Activated naive CD8-positive, alpha-beta T cell treated with anti-CD3 and anti-CD28 coated beads for 36 hours (primary cell): Measurements from ENCODE around the gene DIP2A. TPM values are rescaled to one million over a fixed set of nuclear protein-coding genes. Genes with fewer than 3 reads are reported as not detected.

Source experiments
- DNase-seq: peaks from one replicate; pipeline ENCODE4 v3.0.0; 2021
- H3K27ac Mint-ChIP-seq: one replicate; pipeline ENCODE4 v1.8.0; 2022; ENCODE audit warnings: mild to moderate bottlenecking, moderate library complexity, mixed read lengths
- H3K27me3 Mint-ChIP-seq: one replicate; pipeline ENCODE4 v1.8.0; 2022; ENCODE audit warnings: mild to moderate bottlenecking, mixed read lengths
- H3K36me3 Mint-ChIP-seq: one replicate; pipeline ENCODE4 v1.8.0; 2021; ENCODE audit warnings: mild to moderate bottlenecking, mixed read lengths
- H3K4me1 Mint-ChIP-seq: one replicate; pipeline ENCODE4 v1.8.0; 2021; ENCODE audit warnings: mixed read lengths
- H3K4me3 Mint-ChIP-seq: one replicate; pipeline ENCODE4 v1.8.0; 2022; ENCODE audit warnings: mild to moderate bottlenecking, moderate library complexity, mixed read lengths
- H3K9me3 Mint-ChIP-seq: one replicate; pipeline ENCODE4 v1.8.0; 2022; ENCODE audit warnings: mixed read lengths
- total RNA-seq, 2 experiments: library from RNA; stranded (reverse); gene quantifications; one replicate each; pipeline ENCODE4 v1.2.3, GENCODE V29; 2021

The DIP2A gene
- total RNA-seq, 2 experiments from 2014 or later: 19.0 to 21.2 TPM

DNA sequence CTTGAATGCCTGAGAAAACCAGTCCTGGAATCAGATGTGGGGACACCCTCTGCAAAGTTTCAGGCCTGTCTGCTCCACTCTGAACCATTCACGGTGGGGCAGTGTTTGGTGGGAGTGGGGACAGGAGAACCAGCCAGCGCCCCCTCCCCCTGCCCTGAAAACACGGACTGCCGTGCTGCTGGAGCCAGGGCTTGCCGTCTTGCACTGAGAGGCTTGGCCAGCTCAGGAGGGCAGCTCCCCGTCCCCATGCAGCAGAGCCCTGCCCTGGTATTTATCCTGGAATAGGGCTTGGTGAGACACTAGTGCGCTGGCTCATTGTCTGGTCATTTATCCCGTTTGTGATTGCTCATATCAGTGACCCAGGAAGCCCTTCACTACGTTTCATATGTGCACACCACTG is 142.3 kb downstream of the DIP2A start:
- no peak overlapping the region for H3K27ac Mint-ChIP-seq
- no peak overlapping the region for H3K4me3 Mint-ChIP-seq
- peaks cover 47% of the 10 kb centered on the region for H3K4me1 Mint-ChIP-seq
- no peaks in the 10 kb centered on the region for H3K27me3 Mint-ChIP-seq
- DNase-seq: no peak
- no peaks in the 10 kb centered on the region for H3K36me3 Mint-ChIP-seq
- H3K9me3 Mint-ChIP-seq: no peaks in the 10 kb centered on the region

- Mint-ChIP-seq H3K27me3 (no peaks in the 10 kb centered on the region), H3K36me3 (no peaks in the 10 kb centered on the region), H3K4me3 (peak overlapping the region; percentile 37), H3K27ac (no peak overlapping the region), H3K9me3 (no peaks in the 10 kb centered on the region), H3K4me1 (peaks cover 60% of the 10 kb centered on the region)
- no peak for DNase-seq
These were observed 144.5 kb downstream of the DIP2A start for GRCh38 chr21:46603228-46603627.

GRCh38 chr21:46604329-46604974 is 145.8 kb downstream of the DIP2A start:
- Mint-ChIP-seq H3K36me3 (no peaks in the 10 kb centered on the region), H3K4me1 (peaks cover 59% of the 10 kb centered on the region), H3K9me3 (no peaks in the 10 kb centered on the region), H3K27ac (peak overlapping the region; percentile 83), H3K27me3 (no peaks in the 10 kb centered on the region), H3K4me3 (peak overlapping the region; percentile 72)
- no peak for DNase-seq

- Mint-ChIP-seq H3K27ac (peak within 1 kb of the TSS; percentile 83), H3K27me3 (no peaks in the 10 kb centered on the region), H3K9me3 (no peaks in the 10 kb centered on the region), H3K36me3 (no peaks in the 10 kb centered on the region), H3K4me3 (peak within 1 kb of the TSS; percentile 72), H3K4me1 (peaks cover 56% of the 10 kb centered on the region)
- peak; percentile 44 for DNase-seq
These were observed 146.5 kb downstream of the DIP2A start, which contains the start of gene S100B for GRCh38 chr21:46604975-46605766. Gene S100B, minus strand, starts transcription at chr21:46605082. Its CDS starts 2,667 bp downstream, at chr21:46602415.

DNA sequence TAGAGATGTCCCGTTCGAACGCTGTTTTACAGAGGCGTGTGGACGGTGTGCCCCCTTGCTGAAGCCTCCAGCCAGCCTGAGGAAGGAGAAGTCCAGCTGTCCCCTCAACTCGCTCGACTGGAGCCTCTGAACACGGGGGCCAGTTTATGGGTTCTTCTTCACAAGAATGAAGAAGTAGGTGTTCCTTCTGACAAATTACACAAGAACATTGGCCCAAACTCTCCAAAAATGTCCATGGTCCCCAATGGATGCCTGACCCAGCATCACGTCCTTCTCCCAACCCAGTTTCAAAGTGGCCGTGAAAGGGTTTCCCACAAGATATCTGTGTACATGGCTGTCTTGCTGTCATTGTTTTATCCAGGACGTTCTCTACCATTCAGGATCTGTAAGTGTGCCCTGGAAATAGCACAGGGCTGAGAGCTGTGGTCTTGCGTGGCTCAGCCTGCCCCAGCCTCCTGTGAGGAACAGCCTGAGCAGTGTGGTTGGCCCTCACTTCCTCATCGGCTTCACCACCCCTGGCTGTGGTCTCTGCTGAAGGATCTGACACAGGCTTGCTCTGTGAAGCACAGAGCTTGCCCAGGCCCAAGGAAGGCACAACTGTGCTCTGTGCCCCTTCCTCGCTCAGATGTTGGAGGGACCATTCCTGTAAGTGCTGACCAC is 147.2 kb downstream of the DIP2A start:
- DNase-seq: peak; percentile 43
- Mint-ChIP-seq H3K4me3 (peak overlapping the region; percentile 25), H3K4me1 (peaks cover 53% of the 10 kb centered on the region), H3K27me3 (no peaks in the 10 kb centered on the region), H3K36me3 (no peaks in the 10 kb centered on the region), H3K9me3 (no peaks in the 10 kb centered on the region), H3K27ac (peak overlapping the region; percentile 83)

GRCh38 chr21:46606427-46606813 is 147.7 kb downstream of the DIP2A start:
- Mint-ChIP-seq H3K4me3 (no peak overlapping the region), H3K27me3 (no peaks in the 10 kb centered on the region), H3K27ac (peak overlapping the region; percentile 72), H3K4me1 (peaks cover 53% of the 10 kb centered on the region), H3K9me3 (no peaks in the 10 kb centered on the region), H3K36me3 (no peaks in the 10 kb centered on the region)
- no peak for DNase-seq

DNA sequence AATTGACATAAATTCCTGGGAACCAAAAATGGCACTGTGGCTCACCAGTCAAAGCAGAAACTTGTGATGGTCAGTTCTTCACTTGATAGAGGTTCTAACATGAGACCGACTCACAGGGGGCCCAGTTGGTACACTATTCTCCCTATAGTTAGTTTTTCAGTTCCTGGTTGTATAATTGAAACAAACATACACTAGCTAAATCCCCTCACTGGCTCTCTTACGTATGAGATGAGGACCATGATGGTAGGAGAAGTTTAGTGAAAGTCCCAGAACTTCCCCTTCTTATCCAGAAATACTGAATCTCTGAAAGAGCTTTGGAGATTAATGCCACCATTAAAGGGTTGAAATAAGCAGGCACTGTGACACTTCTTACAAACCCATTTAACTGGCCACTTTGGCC is 148.9 kb downstream of the DIP2A start:
- H3K27ac Mint-ChIP-seq: no peak overlapping the region
- H3K4me1 Mint-ChIP-seq: peaks cover 42% of the 10 kb centered on the region
- no peaks in the 10 kb centered on the region for H3K36me3 Mint-ChIP-seq
- H3K9me3 Mint-ChIP-seq: no peaks in the 10 kb centered on the region
- H3K27me3 Mint-ChIP-seq: no peaks in the 10 kb centered on the region
- DNase-seq: no peak
- no peak overlapping the region for H3K4me3 Mint-ChIP-seq

DNA sequence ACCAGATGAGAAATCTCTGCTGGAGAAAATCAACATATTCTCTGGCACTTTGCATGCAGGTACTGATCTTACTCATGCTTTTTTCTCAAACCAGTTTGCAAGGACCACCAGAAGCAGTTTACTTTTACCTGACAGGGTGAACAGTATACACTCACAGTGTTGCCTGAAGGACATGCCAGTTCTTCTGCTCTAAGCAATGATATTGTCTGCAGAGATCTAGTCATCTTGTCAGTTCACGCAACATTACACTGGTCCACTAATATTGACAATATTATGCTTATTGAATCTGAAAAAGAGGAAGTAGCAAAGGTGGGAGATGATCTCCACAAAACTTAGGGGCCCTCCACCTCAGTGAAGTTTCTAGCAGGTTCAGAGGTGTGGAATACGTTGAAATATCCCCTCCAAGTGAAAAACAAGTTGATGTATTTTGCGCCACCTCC is 150.0 kb downstream of the DIP2A start:
- no peaks in the 10 kb centered on the region for H3K27me3 Mint-ChIP-seq
- H3K36me3 Mint-ChIP-seq: no peaks in the 10 kb centered on the region
- peaks cover 4% of the 10 kb centered on the region for H3K9me3 Mint-ChIP-seq
- DNase-seq: no peak
- H3K4me3 Mint-ChIP-seq: no peak overlapping the region
- peaks cover 40% of the 10 kb centered on the region for H3K4me1 Mint-ChIP-seq
- no peak overlapping the region for H3K27ac Mint-ChIP-seq

GRCh38 chr21:46610018-46610701 is 151.5 kb downstream of the DIP2A start:
- Mint-ChIP-seq H3K27ac (no peak overlapping the region), H3K36me3 (no peaks in the 10 kb centered on the region), H3K4me3 (no peak overlapping the region), H3K27me3 (no peaks in the 10 kb centered on the region), H3K4me1 (peaks cover 37% of the 10 kb centered on the region), H3K9me3 (peaks cover 7% of the 10 kb centered on the region)
- no peak for DNase-seq

DNA sequence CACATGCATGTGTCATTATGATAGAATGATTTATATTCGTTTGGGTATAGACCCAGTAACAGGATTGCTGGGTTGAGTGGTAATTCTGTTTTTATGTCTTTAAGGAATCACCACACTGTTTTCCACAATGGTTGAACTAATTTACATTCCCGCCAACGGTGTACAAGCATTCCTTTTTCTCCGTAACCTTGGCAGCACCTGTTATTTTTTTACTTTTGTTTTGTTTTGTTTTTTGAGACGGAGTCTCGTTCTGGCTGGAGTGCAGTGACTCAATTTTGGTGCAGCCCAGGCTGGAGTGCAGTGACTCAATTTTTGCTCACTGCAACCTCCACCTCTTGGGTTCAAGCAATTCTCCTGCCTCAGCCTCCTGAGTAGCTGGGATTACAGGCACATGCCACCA is 154.7 kb downstream of the DIP2A start:
- H3K27me3 Mint-ChIP-seq: no peaks in the 10 kb centered on the region
- no peak overlapping the region for H3K27ac Mint-ChIP-seq
- H3K4me1 Mint-ChIP-seq: peaks cover 31% of the 10 kb centered on the region
- H3K36me3 Mint-ChIP-seq: no peaks in the 10 kb centered on the region
- no peak overlapping the region for H3K4me3 Mint-ChIP-seq
- no peak for DNase-seq
- peaks cover 11% of the 10 kb centered on the region for H3K9me3 Mint-ChIP-seq

- peaks cover 18% of the 10 kb centered on the region for H3K9me3 Mint-ChIP-seq
- H3K4me3 Mint-ChIP-seq: no peak overlapping the region
- DNase-seq: no peak
- no peak overlapping the region for H3K27ac Mint-ChIP-seq
- H3K36me3 Mint-ChIP-seq: peaks cover 2% of the 10 kb centered on the region
- peaks cover 33% of the 10 kb centered on the region for H3K4me1 Mint-ChIP-seq
- H3K27me3 Mint-ChIP-seq: no peaks in the 10 kb centered on the region
These were observed 157.4 kb downstream of the DIP2A start for GRCh38 chr21:46616050-46616449.

- Mint-ChIP-seq H3K9me3 (peaks cover 18% of the 10 kb centered on the region), H3K4me3 (no peak overlapping the region), H3K4me1 (peaks cover 39% of the 10 kb centered on the region), H3K27me3 (no peaks in the 10 kb centered on the region), H3K27ac (no peak overlapping the region), H3K36me3 (peaks cover 2% of the 10 kb centered on the region)
- no peak for DNase-seq
These were observed 158.0 kb downstream of the DIP2A start for GRCh38 chr21:46616656-46617055.

DNA sequence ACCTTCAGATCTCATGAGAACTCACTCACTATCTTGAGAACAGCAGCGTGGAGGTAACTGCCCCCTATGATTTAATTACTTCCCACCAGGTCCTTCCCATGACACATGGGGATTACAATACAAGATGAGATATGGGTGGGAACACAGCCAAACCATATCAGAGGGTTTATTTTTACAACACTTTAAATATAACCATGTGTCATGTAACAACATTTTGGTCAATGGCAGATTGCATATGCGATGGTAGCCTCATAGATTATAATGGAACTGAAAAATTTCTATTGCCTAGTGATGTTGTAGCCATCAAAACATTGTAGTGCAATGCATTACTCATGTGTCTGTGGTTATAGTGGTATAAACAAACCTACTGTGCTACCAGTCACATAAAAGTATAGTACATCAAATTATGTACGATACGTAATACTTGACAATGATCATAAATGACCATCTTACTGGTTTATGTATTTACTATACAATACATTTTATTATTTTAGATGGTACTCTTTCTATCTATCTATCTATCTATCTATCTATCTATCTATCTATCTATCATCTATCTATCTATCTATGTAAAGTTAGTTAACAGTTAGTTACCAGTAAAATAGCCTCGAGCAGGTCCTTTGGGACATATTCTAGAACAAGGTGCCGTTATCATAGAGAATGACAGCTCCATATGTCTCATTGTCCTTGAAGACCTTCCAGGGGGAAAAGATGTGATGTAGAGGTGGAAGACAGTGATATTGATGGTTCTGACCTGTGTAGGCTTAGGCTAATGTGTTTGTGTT is 158.8 kb downstream of the DIP2A start:
- Mint-ChIP-seq H3K4me3 (no peak overlapping the region), H3K27me3 (no peaks in the 10 kb centered on the region), H3K36me3 (peaks cover 2% of the 10 kb centered on the region), H3K27ac (no peak overlapping the region), H3K9me3 (peaks cover 18% of the 10 kb centered on the region), H3K4me1 (peaks cover 47% of the 10 kb centered on the region)
- no peak for DNase-seq

DNA sequence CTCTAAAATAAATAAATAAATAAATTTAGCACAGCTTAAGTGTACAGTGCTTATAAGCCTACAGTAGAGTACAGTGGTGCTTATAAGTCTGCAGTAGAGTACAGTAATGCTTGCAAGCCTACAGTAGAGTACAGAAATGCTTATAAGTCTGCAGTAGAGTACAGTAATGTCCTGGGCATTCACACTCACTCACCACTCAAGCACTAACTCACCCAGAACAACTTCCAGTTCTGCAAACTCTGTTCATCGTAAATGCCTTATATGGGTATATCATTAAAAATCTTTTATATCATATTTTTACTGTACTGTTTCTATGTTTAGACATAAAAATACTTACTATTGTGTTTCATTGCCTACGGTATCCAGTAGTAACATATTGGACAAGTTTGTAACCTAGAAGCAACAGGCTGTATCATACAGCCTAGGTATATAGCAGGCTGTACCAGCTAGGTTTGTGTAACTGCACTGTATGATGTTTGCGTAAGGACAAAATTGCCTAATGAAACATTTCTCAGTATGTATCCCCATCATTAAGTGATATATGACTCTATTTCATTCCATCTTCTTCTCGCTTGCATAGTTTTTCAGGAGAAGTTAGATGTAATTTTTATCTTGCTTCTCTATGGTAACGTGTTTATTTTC is 160.2 kb downstream of the DIP2A start:
- Mint-ChIP-seq H3K27me3 (no peaks in the 10 kb centered on the region), H3K27ac (no peak overlapping the region), H3K36me3 (peaks cover 3% of the 10 kb centered on the region), H3K9me3 (peaks cover 13% of the 10 kb centered on the region), H3K4me3 (no peak overlapping the region), H3K4me1 (peaks cover 55% of the 10 kb centered on the region)
- no peak for DNase-seq
